NCI-H1436 treated with DMSO at 0.1 percent for 48 hours (cell line): ENCODE results near the gene SH2D4B.

ENCODE experiments used
- DNase-seq: peaks from one replicate; lab custom pipeline; 2025; lab: John Stamatoyannopoulos, UW

Gene SH2D4B

DNA sequence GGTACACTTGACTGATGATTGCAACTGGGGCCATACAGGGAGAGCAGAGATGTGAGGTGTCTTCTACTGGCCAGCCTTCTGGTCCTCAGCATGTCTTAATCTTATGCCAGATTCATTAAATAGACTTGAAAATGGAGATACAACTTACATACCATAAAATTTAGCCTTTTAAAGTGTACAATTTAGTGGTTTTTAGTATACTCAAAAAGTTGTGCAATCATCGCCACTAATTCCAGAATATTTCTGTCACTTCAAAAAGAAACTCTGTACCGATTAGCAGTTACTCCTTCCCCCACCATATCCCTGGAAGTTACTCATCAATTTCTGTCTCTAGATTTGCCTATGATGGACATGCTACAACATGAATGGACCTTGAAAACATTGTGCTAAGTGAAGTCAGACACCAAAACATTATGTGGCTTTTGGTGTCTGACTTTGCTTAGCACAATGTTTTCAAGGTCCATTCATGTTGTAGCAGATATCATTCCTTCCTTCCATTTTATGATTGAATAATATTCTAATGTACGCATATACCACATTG lies 53.0 kb downstream of the SH2D4B start:
- DNase-seq, result no peak

DNA sequence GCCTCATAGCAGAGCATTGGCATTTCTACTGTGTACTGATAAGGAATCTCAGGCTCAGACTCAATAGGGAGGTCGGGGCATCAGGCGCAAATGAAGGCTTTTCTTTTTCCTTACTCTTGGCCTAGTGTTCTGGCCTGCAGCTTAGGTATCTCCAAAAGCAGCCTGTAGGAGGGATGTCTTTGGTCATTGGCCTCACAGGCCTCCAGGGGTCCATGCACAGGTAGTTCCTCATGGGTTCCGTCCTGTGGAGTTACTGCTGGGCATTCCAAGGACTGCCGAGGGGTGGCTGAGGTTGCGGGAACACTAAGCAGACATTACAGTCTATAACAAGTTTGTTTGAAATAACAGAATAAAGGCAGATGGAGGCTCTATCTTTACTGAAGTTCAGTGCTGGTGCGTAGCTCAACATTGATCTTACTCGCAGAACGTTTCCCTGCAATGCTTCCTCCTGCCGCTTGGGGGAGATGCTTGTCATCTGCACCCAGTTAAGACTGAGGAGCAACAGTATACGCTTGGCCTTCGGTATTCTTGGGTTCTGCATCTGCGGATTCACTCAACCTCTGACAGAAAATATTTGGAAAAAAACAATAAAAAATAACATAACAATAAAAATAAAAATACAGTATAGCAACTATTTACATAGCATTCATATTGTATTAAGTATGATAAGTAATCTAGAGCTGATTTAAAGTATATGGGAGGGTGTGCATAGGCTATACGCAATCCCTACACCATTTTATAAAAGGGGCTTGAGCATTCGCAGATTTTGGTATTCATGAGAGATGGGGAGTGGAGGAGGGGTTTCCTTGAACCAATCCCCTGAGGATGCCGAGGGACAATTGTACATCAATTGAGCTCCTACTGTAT lies 58.9 kb downstream of the SH2D4B start:
- no peak for DNase-seq

DNA sequence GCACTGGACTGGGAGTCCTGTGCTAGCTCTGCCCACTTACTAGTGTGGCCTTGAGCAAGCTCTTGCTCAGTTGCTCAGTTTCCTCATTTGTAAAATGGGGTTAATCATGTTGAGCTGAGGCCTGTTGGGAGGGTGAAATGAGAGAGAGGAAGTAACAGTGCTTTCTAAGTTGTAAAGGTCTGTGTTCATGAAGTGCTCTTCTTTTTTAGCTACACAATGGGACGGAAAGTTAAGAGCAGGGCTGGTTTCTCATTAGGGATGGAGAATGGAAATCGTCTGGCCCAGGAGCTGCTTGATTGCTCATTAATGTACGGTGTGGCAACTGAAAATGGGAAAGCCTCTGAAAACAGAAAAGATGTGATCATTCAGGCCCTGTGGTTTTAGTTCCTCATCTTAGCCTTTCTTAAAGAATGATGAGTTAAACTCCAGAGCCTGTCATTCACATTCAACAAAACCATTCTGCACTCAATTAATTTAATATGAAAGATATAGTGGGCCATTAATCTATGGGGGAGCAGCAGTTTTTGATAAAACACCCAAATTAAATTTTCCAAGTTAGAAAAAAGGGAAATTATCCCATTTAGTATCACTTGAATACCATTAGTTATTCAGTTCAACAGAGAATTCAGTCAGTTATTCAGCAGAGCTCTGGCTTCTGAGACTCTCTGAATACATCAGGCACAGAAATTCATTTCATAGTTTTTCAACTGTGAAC lies 60.5 kb downstream of the SH2D4B start:
- DNase-seq, result no peak

DNA sequence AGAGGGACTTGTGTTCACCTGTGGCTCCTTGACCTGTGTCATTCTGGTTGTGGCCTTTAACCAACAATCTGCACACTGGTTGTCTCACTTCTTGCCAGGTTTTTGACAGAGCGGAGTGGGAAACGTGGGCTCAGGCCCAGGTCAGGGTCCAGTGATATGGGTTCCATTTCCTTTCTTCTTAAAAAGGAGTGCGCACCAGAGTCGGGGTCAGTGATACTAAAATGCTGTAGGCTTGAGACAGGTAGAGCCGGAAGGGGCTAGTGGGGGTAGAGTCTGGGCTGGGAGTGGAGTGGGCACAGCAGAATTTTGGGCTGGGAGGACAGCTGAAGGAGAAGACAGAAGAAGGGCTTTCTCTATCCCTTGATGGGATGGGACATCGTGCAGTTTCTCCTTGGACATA lies 61.2 kb downstream of the SH2D4B start:
- no peak for DNase-seq

DNA sequence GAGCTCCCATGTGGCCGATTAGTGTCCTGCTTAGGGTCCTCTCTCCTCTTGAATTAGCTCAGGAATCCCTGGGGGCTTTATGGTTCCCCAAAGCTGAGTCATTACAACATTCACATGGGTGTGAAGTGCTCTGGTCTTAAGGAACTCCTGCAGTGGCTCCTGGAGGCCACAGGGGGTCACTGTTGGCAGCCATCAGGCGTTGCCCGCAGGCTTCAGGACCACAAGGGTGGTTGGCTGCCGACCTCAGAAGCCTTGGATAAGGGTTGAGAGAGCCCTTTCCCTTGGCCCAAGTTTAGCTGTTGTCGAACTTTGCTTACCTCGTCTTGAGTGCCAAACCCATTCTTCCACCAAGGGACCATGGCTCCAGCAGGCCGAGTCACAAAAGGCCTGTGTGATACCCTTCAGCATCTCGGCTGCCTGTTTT lies 61.7 kb downstream of the SH2D4B start:
- DNase-seq, result no peak

DNA sequence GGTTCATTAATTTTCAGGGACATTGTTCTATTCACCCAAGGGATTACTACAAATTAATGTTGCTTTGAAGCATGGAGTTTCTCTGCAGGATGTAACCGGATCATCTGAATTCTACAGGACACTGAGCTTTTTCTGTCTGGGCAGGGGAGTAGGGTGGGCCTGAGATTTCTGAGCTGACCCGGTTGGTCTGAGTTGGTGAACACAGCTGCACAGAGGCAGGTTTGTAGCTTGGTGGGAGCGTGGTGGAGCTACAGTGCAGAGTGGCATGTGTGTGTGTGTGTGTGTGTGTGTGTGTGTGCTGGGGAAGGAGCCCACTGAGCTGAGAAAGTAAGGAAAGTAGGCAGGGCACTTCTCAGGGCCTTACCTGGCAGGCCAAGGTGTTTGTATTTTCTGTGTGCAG lies 62.6 kb downstream of the SH2D4B start:
- no peak for DNase-seq

DNA sequence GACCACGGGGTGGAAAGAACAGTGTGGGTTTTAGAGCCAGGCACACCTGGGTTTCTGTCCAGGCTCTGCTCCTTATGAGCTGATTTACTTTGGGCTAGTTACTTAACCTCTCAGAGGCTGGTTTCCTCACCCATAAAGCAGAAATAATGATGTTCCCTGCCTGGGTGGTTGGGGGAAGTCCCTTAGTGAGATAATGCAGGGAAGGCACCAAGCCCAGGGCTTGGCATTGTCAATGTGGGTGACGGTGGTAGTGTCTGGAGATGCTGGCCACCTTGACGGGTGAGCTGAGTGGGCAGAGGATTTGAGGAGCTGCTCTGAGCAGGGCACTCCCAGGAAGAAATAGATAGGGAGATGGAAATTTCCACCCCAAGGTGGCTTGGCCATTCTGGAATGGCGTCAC lies 65.2 kb downstream of the SH2D4B start:
- DNase-seq, result no peak

DNA sequence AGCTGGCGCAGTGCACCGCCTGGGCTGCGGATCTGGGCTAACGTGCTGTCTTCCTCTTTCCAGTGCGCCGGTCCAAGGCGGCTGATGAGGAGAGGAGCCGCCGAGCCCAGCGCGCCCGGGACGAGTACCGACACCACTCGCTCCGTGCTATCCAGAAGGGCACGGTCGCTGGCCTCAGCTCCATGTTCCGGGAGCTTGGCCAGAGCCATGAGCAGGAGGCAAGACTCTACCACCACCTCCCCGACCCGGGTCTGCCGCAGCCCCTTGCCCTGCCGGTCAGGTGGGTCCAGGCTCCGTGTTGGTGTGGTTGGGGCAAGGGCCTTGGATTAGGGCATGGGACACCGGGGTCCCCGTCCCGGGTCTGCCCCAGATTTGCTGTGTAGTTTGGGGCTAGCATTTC lies 65.8 kb downstream of the SH2D4B start:
- no peak for DNase-seq

DNA sequence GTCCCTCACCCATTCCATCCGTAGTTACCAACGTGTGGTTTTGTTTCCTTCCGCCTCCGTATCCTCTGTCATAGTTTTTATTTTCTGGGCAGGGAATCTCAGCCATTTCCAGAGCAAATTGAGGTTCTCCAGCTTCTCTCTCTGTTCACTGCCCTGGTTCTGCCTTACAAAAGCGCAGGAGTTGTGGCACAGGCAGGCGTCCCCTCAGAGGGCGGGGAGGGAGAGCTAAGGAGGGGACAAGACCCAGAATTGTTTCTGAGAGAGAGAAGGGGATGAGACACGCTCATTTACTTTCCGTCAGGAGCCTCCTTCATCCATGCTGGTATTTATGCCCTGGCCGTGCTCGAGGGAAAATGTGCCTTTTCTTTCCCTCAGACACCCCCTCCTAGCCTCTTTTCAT lies 71.0 kb downstream of the SH2D4B start:
- no peak for DNase-seq

DNA sequence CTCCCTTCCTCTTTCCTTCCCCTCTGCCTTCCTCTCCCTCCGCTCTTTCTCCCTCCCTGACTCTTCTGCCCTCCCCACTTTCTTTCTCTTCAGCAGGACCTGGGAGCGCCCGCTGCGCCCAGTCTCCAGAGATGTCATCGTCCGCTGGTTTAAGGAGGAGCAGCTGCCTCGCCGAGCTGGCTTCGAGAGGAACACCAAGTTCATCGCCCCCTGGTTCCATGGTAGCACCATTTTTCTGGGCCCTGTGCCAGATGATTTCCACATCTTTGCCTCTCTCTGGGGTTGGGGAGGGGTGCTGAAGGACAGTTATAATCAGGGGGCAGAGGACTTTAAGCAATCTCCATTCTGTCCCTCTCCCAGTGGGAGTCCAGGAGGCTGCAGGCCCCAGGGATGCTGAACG lies 71.6 kb downstream of the SH2D4B start:
- no peak for DNase-seq

DNA sequence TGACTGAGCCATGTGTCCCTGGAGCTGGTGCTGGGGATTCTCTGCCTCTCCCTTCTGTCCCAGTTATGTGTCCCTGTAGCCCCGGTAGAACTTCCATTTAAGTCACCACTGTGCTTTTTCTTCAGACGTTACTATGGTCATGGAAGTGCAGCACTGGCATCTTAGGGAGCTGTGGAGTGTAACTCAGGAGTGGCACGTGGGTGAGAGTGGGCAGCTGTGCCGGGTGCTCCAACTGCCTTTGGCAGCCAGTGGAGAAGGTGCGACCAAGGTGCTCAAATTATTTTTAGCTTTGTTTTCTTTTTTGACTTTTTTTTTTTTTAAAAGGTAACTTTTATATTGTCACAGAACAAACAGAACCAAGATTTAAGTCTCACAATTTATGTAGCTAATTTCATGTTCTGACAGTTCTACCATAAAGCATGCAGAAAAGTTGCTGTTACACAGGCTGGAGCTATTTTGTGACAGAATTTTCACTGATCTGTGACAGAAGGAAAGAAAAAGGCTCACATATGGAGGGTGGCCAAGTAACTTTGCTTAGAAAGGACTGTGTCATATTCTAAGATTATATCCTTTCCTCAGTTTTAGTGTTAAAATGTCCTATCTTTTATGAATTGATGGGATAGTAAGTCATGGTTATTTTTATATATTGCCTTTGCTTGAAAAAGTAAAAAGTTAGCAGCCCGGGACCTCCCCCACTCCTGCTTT lies 73.9 kb downstream of the SH2D4B start:
- no peak for DNase-seq

DNA sequence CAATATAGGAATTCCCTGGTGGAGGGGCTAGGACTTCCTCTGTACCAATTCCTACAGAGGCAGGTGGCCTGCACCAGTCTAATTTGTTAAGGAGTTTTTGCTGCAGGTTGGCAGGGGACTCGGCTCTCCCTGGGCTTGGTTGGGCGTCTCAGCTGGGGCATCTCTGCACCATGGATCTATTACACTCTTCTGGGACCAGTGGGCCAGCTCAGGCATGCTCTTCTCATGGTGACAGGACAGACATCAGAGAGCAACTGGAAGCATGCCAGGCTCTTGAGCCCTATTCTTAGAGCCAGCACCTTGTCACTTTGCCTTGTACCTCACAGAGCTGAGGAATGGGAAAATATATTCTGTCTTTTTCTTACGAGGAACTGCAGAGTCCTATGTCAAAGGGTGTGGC lies 74.6 kb downstream of the SH2D4B start:
- no peak for DNase-seq

DNA sequence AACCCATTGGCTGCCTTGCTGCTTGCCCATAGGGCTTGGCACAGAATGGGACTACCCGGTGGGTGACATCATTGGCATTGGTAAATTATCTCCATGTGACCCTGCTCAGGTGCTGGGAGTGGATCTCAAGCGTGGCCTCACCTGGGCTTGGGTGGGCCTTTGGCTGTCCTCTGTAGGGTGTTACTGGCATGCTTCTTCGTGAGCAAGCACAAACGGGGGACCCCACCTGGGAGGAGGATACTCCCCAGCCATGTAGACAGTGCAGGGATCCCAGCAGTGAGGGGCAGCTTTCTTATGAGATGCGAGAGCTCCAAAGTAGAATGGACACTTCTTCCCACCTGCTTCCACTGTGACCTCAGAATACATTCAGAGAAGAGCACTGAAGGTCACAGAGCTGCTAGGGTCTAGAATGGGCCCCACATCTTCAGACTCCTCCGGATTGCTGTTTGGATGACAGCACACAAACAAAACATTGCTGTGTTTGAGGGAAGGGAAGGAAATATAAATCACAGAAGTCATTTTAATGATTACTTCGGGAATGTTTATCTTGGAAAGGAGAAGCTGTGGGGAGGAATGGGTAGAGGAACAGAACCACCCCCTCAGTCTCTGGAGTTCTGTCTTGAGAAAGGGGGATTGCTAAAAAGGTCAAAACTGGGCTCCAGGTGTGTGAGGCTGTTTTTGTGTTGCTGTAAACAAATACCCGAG lies 75.9 kb downstream of the SH2D4B start:
- DNase-seq, result no peak

DNA sequence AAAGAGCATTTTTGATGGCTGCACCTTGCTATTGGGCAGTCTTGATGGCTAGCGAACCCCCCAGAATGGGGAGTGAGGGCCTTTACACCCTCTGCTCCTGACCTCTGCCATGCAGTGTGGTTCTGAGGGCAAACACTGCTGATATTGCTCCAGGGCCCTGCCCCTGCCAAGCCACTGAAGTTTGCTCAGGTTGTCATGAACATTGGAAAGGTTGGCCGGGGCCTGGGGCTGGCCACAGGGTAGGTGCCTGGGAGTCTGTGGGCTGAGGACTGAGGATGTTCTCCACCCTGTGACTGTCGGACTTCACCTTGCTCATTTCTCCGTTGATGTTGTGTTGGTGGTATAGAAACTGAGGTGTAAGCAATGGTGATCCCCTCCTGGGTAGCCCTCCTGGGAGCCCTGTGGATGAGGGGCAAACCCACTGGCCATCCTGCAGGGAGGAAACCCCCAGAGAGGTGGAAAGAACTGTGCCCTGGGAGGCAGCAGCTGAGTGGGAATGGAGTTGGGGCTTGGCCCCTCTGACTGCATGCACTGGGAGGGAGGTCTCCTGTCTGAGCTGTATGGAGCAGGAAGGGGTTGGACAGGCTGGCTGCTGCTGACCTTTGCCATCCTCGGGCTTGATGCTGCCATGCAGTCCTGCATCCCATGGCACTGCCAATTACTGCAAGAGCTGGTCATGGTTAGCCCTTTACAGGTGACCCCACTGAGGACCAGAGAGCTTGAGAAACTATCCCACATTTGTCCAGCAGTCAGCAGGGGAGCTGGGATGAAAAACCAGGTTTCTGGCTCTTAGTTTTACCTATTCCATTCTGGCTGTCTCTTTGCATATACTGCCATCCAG lies 77.1 kb downstream of the SH2D4B start:
- no peak for DNase-seq

DNA sequence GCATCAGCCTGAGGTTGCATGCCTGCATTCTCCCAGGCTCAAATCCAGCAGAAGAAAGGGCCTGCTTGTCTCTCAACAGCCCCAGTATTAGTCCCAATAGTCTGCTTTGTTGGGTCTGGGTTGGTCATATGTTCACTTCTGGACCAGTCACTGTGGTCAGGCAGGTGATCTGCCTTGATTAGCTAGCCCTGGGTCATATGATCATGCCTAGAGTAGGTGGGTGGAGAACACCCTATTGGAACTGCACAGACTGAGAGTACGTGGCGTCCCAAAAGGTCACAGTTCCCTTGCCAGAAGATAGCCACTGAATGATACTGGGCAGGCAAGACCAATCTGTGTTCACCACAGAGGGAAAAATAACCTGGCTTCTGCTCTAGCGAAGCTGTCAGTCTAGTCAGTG lies 80.1 kb downstream of the SH2D4B start:
- DNase-seq, result no peak

DNA sequence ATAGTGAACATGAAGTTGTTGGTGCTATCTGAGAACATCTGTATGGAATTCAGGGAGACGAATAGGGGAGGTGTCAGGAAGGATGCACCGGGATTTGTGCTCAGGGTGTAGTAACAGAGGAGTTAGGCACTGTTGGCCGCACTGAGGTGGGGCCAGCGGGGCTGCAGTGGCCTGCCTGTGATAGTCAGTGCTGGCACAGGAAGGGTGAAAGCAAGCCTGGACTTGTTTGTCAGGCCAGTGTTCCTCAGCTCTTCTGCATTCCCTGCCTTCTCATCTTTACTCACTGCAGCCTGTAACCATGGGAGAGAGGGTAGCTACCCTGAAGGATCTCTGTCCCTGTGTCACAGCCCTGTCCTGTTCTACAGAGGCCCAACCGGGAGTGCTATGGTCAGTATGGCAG lies 81.3 kb downstream of the SH2D4B start:
- DNase-seq, result no peak

DNA sequence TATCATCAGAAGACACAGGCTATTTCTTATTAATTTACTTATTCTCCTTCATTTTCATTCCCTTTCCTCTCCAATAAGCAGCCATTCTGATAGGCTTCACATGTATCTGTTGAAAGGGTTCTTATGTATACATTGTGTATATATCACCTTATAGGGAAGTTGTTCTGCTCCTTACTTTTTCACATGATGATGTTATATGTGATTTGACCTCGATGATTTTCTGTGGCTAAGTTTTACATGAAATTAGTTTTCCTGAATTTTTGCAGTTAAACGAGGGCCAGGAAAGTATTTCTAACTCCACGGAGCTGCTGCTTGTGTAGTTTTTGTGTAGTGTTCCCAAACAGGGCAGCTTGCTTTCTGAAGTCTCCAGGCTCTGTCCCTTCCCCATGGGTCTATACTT lies 84.5 kb downstream of the SH2D4B start:
- DNase-seq, result no peak

DNA sequence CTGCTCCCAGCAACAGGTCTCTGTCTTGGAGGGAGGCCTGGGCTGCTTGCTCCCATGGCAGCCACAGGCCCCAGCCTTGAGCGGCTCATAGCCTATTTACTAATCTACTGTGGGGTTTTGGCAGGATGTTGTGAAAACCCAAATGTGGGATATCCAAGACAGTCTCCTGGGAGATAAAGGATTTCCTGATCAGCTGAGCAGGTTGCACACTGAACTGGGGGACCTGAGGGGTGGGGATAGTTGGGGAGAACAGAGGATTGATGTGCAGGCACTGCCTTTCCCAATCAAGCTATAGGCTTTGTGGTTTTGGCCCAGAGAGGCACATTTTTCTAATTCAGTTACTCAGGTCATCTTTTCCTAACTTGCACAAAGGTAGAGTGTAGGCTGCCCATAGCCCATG lies 92.6 kb downstream of the SH2D4B start:
- no peak for DNase-seq

DNA sequence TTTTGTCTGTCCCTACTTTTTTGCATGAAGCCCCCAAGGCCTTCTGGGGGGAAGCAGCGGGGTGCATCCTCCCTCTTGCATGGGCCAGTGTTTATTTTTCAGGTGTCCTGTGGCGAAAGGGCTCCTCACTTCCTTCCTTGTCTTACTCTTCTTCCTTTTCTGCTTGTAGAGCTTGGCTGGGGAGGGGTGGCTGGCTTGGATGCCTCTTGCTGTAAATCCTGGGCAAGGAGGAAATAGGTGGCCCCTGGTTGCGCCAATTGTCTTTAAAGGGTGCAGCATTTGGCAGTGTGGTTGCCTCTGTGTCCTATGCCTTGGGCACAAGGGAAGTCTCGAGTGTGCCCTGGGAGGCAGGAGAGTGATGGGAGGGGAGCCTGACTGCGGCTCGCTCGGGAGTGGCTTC lies 95.0 kb downstream of the SH2D4B start:
- DNase-seq, result no peak

DNA sequence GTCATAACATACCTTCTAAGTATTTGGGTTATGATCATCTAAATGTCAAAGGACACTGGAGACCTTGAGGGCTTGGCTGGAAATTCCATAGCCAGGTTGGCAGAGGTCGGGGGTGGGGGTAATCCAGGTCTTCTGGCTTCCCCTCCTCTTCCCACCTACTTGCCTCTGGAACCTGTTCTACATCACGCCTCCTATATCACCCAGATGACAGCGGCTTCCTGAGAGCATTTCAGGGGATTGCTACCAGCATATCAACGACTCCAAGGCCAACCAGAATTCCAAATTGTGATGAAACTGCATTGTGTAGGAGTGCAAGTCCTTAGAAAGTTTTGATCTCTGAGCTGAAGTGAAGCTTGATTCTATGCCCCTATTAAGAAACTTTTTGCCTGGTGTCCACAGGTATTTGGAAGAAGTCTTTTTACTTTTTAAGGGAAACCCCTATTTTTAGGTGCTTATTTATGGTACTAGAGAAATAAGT lies 95.7 kb downstream of the SH2D4B start:
- no peak for DNase-seq

DNA sequence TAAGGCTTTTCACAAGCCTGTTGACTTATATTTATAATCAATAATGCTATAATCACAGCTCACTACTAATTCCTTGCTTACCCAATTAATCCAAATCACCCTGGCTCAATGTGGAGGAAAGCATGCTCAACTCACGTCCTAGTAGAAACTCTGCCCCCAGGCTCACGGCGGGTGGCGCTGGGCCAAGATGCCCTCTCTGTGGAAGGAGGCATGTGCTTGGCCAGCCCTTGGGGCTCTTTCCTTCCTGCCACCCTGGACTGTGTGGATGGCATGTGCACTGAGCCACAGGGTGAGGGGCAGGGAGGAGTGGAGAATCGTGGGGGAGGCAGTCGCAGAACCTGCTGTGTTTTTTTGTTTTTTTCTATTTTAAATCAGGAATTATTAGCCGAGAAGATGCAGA lies 96.2 kb downstream of the SH2D4B start:
- DNase-seq, result no peak
